GM21619 (cell line): ENCODE data around the gene NEGR1.

Source experiments
- ATAC-seq: cut with Tn5 transposase; IDR thresholded peaks from one replicate; pipeline ENCODE4 v1.9.1; 2021; ENCODE audit not compliant: unreplicated experiment

The NEGR1 gene

DNA sequence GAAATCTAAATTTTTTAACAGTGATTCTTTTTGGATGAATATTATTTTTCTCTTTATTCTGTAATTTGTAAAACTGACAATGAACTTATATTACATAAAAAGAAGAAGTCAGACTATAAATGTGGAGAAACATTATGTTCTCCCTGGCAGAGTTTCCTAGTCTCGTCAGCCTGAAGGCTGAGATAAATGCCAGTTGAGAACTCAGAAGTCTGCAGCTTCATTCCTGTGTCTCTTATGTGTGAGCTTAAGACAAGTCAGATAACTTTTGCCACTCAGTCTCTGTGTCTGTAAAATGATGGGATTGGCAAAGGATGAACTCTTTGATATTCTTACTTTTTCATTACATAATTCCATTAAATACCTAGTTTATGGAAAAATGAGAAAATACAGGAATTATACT is 632.7 kb downstream of the NEGR1 start:
- no peak for ATAC-seq

DNA sequence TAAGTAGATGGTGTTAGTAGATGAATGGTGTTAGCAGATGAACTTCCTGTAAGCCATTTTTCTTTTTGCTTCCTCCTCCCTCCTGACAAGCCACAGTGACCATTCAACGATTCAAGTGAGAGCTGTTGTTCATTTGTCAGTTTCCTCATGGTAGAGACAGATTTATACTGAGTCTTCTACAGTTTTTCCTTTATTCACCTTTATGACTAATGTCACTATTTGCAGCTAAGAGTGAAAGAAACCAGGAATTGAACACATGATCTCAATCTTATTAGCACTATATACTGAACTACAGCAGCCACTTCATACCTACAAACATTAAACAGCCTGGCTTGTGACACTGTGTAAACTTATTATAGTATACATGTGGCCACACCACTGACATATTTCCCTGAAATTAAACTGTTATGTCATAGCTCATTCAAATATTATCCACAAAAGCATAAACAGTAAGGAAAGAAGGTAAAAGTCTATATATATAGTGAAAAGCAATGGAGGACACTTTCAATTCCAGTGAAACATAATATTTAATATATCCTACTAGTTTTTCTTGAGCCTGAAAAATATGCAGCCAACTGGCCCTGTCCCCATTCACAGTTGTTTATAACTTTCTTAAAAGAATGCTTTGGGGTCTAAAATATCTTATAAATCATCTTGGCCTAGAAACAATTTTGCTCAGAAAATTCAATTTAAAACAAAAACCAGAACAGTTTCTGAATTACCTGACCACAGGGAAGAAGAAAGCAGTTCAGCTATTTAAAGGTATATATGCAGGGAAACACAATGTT is 634.6 kb downstream of the NEGR1 start:
- ATAC-seq = no peak

DNA sequence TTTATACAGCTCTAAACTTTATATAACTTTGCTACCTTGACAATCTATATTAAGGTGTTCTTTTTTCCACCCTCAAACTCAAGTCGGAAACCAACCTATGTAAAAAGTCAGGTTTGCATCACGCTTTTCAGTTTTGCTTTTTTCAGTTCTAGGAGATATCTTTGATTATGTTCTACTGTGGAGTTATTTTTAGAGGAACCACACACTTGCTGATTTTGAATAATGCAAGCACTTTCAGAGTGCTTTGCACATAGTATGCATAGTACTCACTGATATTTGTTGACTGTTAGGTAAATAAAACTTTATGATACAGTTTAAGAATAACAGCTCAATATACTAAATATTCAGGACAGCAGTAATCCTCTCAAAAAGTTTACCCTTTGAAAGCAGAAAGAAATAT is 637.3 kb downstream of the NEGR1 start:
- no peak for ATAC-seq

DNA sequence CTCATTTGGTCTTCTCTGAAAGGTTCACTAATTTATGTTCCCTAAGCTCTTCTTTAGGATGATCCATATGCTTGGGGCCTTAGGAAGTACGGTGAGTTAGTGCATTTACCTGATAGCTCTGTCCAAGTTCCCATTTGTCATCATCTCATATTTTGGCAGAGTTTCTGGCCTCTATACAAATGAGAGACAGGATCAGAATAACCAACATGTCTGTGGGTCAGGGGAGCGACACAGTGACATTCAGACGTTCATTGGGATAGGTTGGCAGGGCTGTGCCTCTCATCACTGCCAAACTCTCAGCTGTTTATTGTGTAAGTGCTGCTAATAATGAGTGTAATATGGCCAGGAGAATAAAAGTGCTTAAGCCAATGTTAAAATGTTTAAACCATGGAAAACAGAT is 640.4 kb downstream of the NEGR1 start:
- no peak for ATAC-seq

DNA sequence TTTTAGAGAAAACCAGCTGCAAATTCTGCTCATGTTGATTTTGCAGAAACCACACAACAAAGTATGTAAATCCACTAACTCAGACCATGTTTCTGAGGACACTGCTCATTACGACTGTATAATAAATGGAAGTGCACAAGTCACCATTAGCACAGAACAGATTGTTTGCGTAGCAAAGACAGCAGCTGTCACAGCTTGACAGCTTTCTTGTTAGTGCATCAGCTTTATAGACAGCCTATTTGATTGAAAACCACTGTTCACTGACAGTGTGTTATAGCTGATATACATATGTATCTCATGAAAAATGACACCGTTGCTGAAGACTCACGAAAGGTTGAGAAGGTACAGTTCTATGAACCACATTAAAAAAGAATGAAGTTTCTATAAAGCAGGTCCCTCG is 641.3 kb downstream of the NEGR1 start:
- no peak for ATAC-seq

DNA sequence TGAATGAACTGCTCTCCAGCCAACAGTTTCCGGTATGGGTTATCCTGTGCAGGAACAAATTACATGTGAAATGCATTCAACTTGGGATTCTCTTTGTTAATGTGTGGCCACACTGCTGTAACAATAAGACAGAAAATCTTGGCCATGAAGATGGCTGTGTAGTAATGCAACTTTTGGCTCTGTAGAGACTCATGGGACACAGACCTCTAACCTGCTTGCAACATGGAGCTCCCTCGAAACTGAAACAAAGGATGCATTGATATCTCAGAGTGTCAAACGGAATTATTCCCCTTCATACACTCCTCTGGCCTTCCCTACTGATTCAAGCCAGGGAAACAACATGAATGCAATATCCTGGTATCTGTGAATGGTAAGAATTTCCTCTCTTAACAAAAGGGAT is 642.2 kb downstream of the NEGR1 start:
- ATAC-seq = no peak

DNA sequence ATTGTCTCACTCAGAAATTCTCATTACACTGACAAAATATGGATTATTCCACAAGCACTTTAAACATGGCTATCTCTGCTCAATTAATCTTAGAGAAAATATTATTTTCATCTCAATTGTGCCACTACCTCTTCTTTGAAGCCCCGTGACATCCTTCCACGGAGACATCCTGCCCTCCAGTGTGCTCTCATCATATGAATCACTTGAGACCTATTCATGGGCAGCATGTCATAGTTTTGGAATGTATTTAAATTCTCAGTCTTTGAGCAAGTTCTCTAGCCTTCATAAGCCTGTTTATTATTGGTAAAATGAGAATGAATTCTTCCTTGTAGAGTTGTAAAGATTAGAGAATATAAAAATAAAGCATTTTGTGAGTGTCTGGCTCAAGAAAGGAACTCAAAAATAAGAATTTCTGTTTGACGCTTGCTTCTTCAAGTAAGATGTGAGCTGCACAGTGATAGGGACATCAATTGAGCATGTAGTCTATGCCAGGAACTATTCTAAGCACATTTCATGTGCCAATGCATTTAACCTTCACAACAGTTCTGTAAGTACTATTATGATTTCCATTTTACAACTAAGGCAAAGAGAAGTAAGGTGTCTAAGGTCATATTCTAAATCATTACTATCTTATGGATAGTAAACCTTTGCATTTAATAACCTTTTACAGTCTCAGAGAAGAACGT is 644.1 kb downstream of the NEGR1 start:
- ATAC-seq = no peak

DNA sequence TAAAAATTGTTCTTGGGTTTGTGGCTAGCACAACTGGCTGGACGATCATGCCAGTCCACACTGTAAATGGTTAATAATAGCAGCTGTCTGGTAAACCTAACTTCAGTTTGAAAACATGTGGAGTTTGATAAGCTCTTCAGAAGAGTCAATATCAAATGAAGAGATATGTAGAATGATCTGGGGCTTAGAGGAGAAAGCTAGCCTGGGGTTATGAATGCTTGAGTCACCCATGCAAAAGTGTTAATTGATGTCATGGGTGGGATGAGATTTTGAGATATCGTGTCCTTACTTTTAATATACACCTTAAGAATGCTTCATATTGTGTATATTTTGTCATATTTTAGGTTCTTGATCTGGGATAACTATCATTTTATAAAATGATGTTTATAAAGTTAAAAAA is 646.8 kb downstream of the NEGR1 start:
- no peak for ATAC-seq

DNA sequence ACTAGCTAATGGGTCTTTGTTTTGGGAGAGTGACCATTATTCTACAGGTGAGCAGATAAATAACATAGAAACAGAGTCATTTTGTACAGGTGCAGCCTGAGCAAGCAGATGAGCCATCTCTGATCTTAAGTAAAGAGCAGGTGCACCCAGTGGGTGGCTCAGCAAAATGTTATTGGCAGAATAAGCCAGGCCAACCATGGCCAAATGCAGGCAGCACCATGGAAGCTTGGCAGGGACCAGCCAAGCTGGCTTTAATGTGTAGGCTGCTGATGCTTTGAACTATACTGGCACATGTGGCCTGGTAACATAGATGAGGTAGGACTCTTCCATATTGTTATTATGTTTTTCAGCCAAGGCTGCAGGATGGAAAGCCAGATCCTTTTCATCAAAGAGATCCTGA is 648.2 kb downstream of the NEGR1 start:
- no peak for ATAC-seq

DNA sequence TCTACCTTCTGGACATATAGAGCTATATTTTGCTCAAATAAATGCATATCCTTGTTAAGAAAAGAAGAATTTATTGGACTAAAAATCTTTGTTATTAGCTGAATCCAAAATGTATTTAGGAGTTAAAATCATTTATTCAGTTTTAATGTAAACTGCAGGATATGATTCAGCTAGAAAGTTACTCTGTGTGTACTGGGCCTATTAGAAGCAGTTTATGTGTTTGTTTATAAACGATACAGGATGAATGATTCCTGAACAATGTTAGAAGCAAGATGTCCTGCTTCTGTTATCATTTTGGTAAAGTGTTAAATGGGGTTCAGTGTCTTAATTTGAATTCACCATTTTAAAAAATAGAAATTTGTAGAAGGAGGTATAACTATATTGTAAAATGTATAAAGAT is 652.3 kb downstream of the NEGR1 start:
- no peak for ATAC-seq

DNA sequence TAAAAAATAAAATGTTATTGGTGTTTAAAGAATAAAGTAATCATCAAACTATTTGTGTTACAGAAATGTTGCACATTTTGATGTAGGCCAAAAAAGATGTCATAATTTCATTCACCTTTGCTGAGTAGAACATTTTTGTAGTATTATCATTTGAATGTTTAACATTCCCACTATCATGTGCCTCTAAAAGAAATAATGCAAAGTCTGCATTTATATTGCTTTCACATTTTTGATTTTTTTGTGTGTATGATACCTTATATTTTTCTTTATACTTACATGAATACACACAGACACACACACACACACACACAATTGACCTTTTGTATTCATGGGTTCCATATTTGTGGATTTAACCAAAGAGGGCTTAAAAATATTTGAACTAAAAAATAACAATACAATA is 657.3 kb downstream of the NEGR1 start:
- no peak for ATAC-seq

DNA sequence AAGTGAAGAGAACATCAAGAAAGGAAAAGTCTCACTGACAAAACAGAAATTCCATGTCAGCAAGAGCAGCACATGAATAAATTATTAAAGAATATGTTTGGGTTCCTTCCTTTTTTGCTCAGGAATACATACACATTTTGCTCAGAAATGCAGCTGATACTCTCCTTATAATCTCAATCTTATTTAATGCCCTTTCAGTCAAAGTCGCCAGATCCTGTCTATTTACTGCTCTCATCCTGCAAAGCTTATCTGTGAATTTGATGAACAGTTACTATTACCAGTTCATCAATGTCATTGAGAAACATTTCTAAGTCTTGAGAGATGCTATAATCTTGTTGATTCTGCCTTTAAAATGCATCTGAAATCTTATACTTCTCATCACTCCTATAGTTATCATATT is 658.5 kb downstream of the NEGR1 start:
- no peak for ATAC-seq

DNA sequence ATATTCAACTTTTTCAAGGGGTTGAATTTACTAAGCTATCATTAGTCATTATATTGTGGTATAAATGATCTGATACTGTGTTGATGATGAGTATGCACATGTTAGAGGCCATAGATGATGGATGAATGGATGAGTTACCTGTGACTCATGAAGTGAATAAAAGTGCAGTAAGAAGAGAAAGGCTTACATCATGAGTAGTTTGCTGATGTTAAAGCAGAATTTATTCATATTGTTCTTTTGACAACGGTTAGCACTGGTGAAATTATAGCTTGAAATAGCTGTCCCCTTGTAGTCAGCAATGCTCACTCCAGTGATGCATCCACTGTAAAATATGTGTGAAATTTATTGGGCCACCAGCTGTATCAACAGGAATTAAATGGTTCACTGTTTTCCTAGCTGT is 660.6 kb downstream of the NEGR1 start:
- no peak for ATAC-seq

DNA sequence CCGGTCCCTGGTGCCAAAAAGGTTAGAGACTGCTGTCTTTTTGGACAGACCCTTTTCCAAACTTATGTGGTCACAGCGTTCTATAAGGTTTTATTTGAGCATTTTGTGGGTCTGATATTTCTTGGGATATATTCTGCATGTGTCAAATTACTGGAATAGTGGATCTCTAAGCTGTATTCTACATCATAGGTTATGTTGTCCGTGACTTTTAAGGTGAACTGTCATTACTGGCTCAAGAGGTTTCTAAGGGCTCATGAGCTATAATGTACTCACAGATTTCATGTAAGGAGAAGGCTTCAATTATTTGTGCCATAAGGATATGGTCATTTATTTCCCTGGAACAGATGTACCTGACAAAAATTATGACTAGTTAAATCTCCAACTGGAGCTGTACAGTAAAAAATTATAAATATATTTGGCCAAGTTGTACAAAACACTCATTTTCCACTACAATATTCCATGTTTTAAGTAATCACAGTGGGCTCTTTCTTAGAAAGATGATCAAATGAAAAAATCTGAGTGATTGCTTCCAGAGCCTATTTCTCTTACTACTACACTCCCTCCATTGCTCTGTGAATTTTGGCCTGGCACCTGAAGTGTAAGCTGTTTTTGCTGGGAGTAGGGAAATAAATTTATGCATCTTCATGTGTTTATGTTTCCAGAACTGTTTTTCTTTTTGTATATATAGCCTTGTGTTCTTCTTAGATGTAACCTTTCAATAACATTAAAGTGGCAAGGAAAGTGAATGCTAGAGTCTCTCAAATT is 663.4 kb downstream of the NEGR1 start:
- ATAC-seq = no peak

DNA sequence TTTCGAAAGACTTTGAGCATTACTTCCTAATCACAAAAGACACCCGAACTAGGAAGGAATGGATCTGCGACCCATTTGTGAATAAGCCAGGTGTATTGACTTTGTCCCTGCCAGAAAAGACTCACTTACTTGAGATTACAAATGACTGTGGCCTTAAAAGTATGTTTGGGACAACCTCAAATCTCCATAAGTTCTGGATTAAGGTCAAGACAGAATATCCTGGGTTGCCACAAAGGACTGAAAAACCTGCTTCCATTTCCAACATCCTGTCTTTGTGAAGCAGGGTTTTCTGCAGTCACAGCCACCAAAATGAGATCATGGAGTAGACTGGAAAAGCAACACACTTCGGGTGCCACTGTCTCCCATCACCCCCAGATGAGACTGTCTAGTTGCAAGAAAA is 664.1 kb downstream of the NEGR1 start:
- no peak for ATAC-seq

DNA sequence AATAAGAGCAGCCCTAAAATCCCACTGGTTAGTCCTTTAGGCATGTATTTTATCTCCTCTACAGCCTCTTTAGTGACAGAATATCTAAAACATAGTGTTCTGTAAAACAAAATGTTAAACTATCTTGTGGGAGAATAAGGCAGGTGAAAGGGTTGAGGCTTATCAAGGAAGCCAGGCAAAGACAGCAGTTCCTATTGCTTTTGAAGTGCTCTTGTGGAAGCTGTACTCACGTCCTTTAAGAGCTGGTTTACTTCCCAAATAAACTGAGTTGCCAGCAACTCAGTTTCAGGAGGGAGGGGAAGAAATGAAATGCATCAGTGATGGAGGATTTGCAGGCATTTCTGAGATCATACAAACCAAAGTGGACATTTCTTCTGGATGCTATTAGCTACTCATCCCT is 671.9 kb downstream of the NEGR1 start:
- ATAC-seq = no peak

DNA sequence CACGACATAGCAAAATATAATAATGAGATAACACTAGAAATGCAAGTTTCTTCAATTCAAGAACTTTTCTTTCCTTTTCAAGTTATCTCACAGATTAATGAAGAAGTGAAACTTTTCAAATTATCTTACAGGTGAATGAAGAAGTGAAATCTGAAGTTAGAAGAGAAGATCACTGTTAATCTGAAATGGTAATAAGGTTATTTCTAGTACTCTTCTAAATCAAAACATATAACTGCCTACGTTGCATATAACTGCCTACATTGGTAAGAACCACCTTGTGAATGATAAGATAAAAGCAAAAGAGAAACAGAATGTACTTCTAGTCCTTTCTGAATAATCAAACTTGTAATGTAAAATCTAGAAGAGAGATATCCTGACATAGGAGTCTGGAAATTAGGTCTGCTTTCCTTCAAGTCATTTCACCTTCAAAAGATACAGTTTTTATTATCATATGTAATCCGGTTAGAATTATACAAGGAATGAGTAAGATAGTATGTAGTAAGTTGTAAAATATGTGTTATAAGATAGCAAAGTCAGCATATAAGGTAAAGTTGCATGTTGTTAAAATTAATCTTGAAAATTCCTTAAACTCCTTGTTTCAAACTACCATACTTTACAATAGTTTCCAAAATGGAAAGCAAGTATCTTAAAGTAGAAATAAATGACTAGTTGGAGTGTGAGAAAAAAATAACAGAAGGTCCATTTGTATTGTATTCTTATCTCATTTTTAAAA is 679.1 kb downstream of the NEGR1 start:
- no peak for ATAC-seq

DNA sequence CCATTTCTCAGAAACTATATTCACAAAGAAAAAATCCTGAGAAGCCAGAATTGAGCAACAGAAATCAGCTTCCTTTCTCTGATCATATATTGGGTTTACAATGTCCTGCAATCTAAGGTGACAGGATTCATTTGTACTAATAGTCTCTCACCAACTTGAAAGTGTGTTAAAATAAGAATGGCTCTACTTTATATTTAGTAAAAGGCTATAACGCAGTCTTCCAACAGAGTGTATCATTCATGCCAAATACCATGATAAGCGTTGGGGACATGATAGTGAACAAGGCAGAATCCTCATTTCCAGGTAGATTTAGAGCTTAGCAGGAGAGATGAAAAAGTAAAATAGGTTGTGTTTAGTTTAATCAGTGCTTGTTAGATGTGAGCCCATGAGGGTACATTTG is 682.3 kb downstream of the NEGR1 start:
- no peak for ATAC-seq

DNA sequence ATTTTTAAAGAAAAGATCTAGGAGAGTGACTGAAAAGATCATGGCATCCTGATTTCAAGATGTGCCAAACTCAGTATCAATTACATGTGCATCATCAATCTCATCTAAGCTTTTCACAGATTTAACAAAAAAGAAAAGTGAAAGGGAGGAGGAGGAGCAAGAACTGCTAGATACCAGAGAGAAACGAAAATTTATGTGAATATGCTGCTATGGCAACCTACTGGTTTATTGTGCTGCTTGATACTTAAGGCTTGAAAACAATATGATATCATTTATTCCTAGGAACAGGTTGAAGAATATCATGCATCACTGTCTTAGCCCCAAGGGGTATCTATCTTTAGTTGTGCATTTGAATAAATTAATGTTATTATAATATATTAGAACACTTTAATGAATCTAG is 683.0 kb downstream of the NEGR1 start:
- no peak for ATAC-seq

DNA sequence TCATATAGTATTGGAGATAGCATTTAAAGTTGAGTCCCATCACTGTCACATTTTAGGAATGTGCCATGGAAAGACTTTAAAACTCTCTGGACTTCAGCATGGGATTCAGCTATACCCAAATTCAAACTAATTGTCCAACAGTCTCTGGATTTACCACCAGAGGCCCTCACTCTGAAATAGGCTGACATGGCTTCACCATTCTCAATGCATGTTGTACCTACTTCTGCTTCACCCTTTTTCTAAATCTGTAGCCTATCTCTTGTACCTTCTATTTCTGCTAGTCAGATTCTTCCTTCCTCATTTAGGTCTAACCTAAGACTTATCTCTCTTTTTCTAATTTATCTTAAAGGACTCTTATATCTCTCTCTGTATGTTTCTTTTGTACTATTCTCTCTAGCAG is 688.8 kb downstream of the NEGR1 start:
- no peak for ATAC-seq

DNA sequence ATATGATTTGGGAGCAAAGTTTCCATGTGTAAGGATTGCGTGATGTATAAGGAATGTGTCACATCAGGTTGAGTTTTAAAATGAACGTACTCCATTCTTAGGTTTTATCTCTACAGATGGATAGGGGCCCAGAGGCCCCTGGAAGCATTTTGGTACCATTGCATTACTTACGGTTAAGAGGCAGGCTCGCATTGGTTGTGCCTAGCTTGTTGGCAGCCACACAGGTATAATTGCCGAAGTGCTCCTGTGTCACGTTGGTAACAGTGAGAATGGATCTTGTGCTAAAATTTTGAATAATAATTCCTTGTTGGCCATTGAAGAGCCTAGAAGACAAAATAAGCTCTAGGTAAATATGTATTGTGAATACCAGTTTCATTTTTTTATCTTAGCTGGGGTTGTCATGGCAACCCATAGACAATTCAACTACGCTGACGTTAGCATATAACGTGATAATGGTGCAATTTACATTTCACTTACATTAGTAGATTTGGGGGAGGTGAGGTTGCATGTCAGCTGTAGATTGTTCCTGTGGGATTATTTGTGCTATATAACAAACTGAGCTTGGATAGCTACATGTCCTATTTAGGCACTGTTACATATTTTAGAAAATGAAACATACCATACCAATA is 689.6 kb downstream of the NEGR1 start:
- no peak for ATAC-seq
